K562 (cell line): ENCODE measurements around the gene CCNY. TPM values are rescaled to one million over a fixed set of nuclear protein-coding genes. Genes with fewer than 3 reads are reported as not detected.

ENCODE experiments used
- ATAC-seq: fragments of 200-7000 bp; cut with Tn5 transposase; 3 replicates; pipeline ENCODE4 v1.9.1; 2020; ENCODE audit warnings: moderate library complexity
- BruUV-seq: library from RNA; stranded (reverse); fragments of 400-500 nt; replicated peaks from 2 replicates; lab custom pipeline; 2021; lab: Mats Ljungman, UMichigan
- CTCF ChIA-PET: fragments of 300-600 bp; formaldehyde crosslinking; extraction: SDS; loops from one replicate; lab custom pipeline; 2021; ENCODE audit warnings: low intra/inter-chr PET ratio; lab: Yijun Ruan, JAX
- POLR2A ChIA-PET: fragments of 300-600, 350-650 bp; sonication (Branson Sonifier 250); formaldehyde crosslinking; extraction: SDS; loops from one replicate; lab custom pipeline; 2021; ENCODE audit warnings: antibody characterized with exemption, inconsistent platforms; lab: Yijun Ruan, JAX
- DNase-seq, 4 experiments: peaks; one replicate each; pipeline versions ENCODE4 v3.0.0 to v3.0.0-alpha.2; 2011 to 2018; ENCODE audit warnings: low spot score in 3 of 4, mixed read lengths in 3 of 4; ENCODE audit errors: extremely low read depth in 1 of 4
- FAIRE-seq: peaks from 2 replicates; lab custom pipeline; 2011; peaks lifted over from hg19 to GRCh38; lab: Jason Lieb, UNC
- H2AFZ ChIP-seq: 2 replicates; pipeline ENCODE4 v1.6.0; 2011; ENCODE audit warnings: low read depth, low read length, control low read depth, inconsistent platforms
- H3K27ac ChIP-seq: fragments of 200-600 bp; 3 replicates; pipeline ENCODE4 v1.8.0; 2011; ENCODE audit warnings: low read depth, mild to moderate bottlenecking, control low read depth, inconsistent platforms, low read length, moderate library complexity, mixed read lengths; ENCODE audit errors: extremely low read depth
- H3K27me3 ChIP-seq, 2 experiments: fragments of 300-600 bp in 1 of 2; 2 replicates in 1 of 2; 3 replicates in 1 of 2; pipeline versions ENCODE4 v1.6.0 to v1.8.0; 2011; ENCODE audit warnings: inconsistent platforms in 2 of 2, low read length in 2 of 2, mild to moderate bottlenecking in 1 of 2, mixed read lengths in 1 of 2, moderate library complexity in 1 of 2; ENCODE audit not compliant: control insufficient read depth in 2 of 2, insufficient read depth in 2 of 2
- H3K36me3 ChIP-seq: fragments of 300-600 bp; 3 replicates; pipeline ENCODE4 v1.8.0; 2011; ENCODE audit warnings: mild to moderate bottlenecking, low read length, inconsistent platforms; ENCODE audit not compliant: control insufficient read depth, insufficient read depth
- H3K4me1 ChIP-seq, 2 experiments: fragments of 200-600 bp in 1 of 2; replicated peaks in 1 of 2; 2 replicates in 1 of 2; 3 replicates in 1 of 2; pipeline versions ENCODE4 v1.5.1 to v1.8.0; 2011; ENCODE audit warnings: inconsistent platforms in 2 of 2, low read length in 2 of 2, mild to moderate bottlenecking in 1 of 2, mixed read lengths in 1 of 2, moderate library complexity in 1 of 2; ENCODE audit not compliant: control insufficient read depth in 2 of 2, insufficient read depth in 2 of 2
- H3K4me2 ChIP-seq: 2 replicates; pipeline ENCODE4 v1.6.1; 2011; ENCODE audit warnings: low read length, control low read depth, inconsistent platforms, mixed read lengths; ENCODE audit not compliant: insufficient read depth
- H3K4me3 ChIP-seq: fragments of 200-600 bp; sonication (generic), shearing (Covaris generic); 2 replicates; pipeline ENCODE4 v1.5.1; 2016; ENCODE audit warnings: control low read depth, inconsistent platforms
- H3K79me2 ChIP-seq: fragments of 200-600 bp; 3 replicates; pipeline ENCODE4 v1.8.0; 2011; ENCODE audit warnings: low read length, inconsistent platforms; ENCODE audit not compliant: control insufficient read depth, insufficient read depth
- H3K9ac ChIP-seq, 2 experiments: 2 replicates each; pipeline versions ENCODE4 v1.6.0 to v1.6.1; 2011; ENCODE audit warnings: low read depth in 2 of 2, low read length in 2 of 2, control low read depth in 1 of 2, inconsistent platforms in 1 of 2, mild to moderate bottlenecking in 1 of 2, mixed read lengths in 1 of 2; ENCODE audit not compliant: insufficient read depth in 1 of 2
- H3K9me1 ChIP-seq: one replicate; pipeline ENCODE4 v1.6.0; 2011; ENCODE audit warnings: inconsistent platforms, mild to moderate bottlenecking, low read length, moderate library complexity; ENCODE audit not compliant: control insufficient read depth, insufficient read depth
- H3K9me3 ChIP-seq: replicated peaks from 2 replicates; pipeline ENCODE4 v1.5.1; 2011; ENCODE audit warnings: low read depth, low read length, inconsistent platforms; ENCODE audit not compliant: control insufficient read depth, insufficient read depth
- H4K20me1 ChIP-seq: replicated peaks from 2 replicates; pipeline ENCODE4 v1.6.1; 2011; ENCODE audit warnings: low read length, inconsistent platforms, mixed read lengths; ENCODE audit not compliant: control insufficient read depth, insufficient read depth
- ARID1B ChIP-seq: fragments of 450-650 bp; IDR thresholded peaks from 2 replicates; pipeline ENCODE4 v1.6.1; 2016; ENCODE audit warnings: antibody characterized with exemption, mild to moderate bottlenecking, inconsistent platforms
- CBFA2T3 ChIP-seq: fragments of 450-650 bp; IDR thresholded peaks from 2 replicates; pipeline ENCODE4 v1.6.1; 2017
- CREM ChIP-seq: IDR thresholded peaks from 2 replicates; pipeline ENCODE4 v1.6.1; 2014; ENCODE audit warnings: antibody characterized with exemption, low read depth
- CTCF ChIP-seq, 3 experiments: IDR thresholded peaks in 2 of 3; conservative IDR thresholded peaks in 1 of 3; 2 replicates each; pipeline ENCODE4 v1.5.1; 2011 to 2012; ENCODE audit warnings: low read length in 3 of 3, mild to moderate bottlenecking in 3 of 3, control low read depth in 2 of 3, improper control_type of control experiment in 1 of 3, inconsistent platforms in 1 of 3, low read depth in 1 of 3, mixed read lengths in 1 of 3, moderate library complexity in 1 of 3; ENCODE audit not compliant: insufficient read depth in 2 of 3
- EP300 ChIP-seq: IDR thresholded peaks from 2 replicates; pipeline ENCODE4 v1.6.1; 2012; ENCODE audit warnings: low read length, improper control_type of control experiment
- KLF16 ChIP-seq: IDR thresholded peaks from 2 replicates; pipeline ENCODE4 v1.6.1; 2016; ENCODE audit warnings: antibody characterized with exemption
- NR2C2 ChIP-seq, 2 experiments: fragments of 200-800 bp in 1 of 2; sonication (Bioruptor generic) in 1 of 2; sonication (generic) in 1 of 2; formaldehyde crosslinking in 1 of 2; IDR thresholded peaks; 2 replicates each; pipeline versions ENCODE4 v1.6.1 to v1.8.0; 2016 to 2022; ENCODE audit warnings: mild to moderate bottlenecking in 1 of 2, missing compliant biosample characterization in 1 of 2, missing genetic modification characterization in 1 of 2, missing genetic modification reagents in 1 of 2
- NUFIP1 ChIP-seq: fragments of 450-650 bp; IDR thresholded peaks from 2 replicates; pipeline ENCODE4 v1.6.1; 2018; ENCODE audit not compliant: partially characterized antibody
- PHF21A ChIP-seq: fragments of 450-650 bp; IDR thresholded peaks from 2 replicates; pipeline ENCODE4 v1.6.1; 2017; ENCODE audit warnings: low read depth, borderline replicate concordance
- PTRF ChIP-seq: fragments of 450-650 bp; IDR thresholded peaks from 2 replicates; pipeline ENCODE4 v1.6.1; 2016; ENCODE audit warnings: mild to moderate bottlenecking, missing genetic modification characterization, missing compliant biosample characterization
- SMARCA4 ChIP-seq: fragments of 450-650 bp; IDR thresholded peaks from 2 replicates; pipeline ENCODE4 v1.6.1; 2016
- SPI1 ChIP-seq: IDR thresholded peaks from 2 replicates; pipeline ENCODE4 v1.6.1; 2011; ENCODE audit warnings: low read depth, low read length, control low read depth, borderline replicate concordance
- TAL1 ChIP-seq: fragments of 450-650 bp; IDR thresholded peaks from 2 replicates; pipeline ENCODE4 v1.6.1; 2016; ENCODE audit warnings: mild to moderate bottlenecking
- TCF3 ChIP-seq: sonication (generic); formaldehyde crosslinking; IDR thresholded peaks from 2 replicates; pipeline ENCODE4 v1.4.0; 2020; ENCODE audit warnings: mild to moderate bottlenecking, missing genetic modification reagents
- WGBS: fragments of 100-300 bp; shearing (Covaris generic); methylation state at CpG from one replicate; pipeline ENCODE4 v1.1.6; 2016; ENCODE audit warnings: low coverage, mixed read lengths; ENCODE audit not compliant: insufficient coverage; ENCODE audit errors: missing lambda C conversion rate; 5-methylcytosine and 5-hydroxymethylcytosine counted together
- in situ Hi-C: fragments of 300-500 bp; cut with MboI; formaldehyde crosslinking; loops from 4 replicates; pipeline ENCODE4 v1.15.0; 2018; ENCODE audit warnings: inconsistent platforms, mixed read lengths
- intact Hi-C: fragments of 100-400 bp; cut with micrococcal nuclease; formaldehyde crosslinking; loops from 2 replicates; pipeline ENCODE4 v1.14.2; 2022
- polyA plus RNA-seq, 8 experiments: library from polyadenylated mRNA; depleted of rRNA in 4 of 8; stranded (reverse) in 5 of 8; unstranded in 3 of 8; fragments of >200 nt; fragmentation: Nextera tagmentation in 2 of 8; fragmentation: Illumina TruSeq in 1 of 8; extraction: Ambion mirVana in 2 of 8; extraction: Trizol in 1 of 8; gene quantifications; 2 replicates each; pipeline versions ENCODE4 v1.2.1 to v1.2.3, GENCODE V29; 2011 to 2014; ENCODE audit warnings: inconsistent platforms in 1 of 8, missing spikeins in 1 of 8
- total RNA-seq, 7 experiments: library from RNA; depleted of rRNA in 6 of 7; stranded (reverse); fragments of >200 nt in 6 of 7; fragmentation: Illumina TruSeq in 2 of 7; extraction: Trizol in 2 of 7; gene quantifications; 2 replicates each; pipeline versions ENCODE4 v1.2.1 to v1.2.3, GENCODE V29; 2011 to 2021; ENCODE audit warnings: low replicate concordance in 1 of 7

CCNY gene
- total and polyA plus RNA-seq, 9 of the 15 experiments (the other 6 are each of a cell fraction or from before 2014, with no cell fraction given), result 8.4 to 109 (median 38.6) TPM

- Histone ChIP-seq H3K4me2 (no peak overlapping the region), H3K27me3 (peaks cover 5 to 24% of the 10 kb centered on the region in 2 experiments; a peak in 4 of 5 replicates), H3K27ac (no peak overlapping the region), H3K9me3 (no peaks in the 10 kb centered on the region), H3K9ac (no peak overlapping the region), H3K9me1 (no peaks in the 10 kb centered on the region), H3K4me1 (peaks cover 0 to 2% of the 10 kb centered on the region in 2 experiments; a peak in 2 of 5 replicates), H3K79me2 (no peaks in the 10 kb centered on the region), H4K20me1 (no peaks in the 10 kb centered on the region), H3K36me3 (no peaks in the 10 kb centered on the region), H2AFZ (no peak overlapping the region), H3K4me3 (no peak overlapping the region)
- FAIRE-seq, result peak; percentile 11
- ChIA-PET CTCF (no interaction called here), POLR2A (interaction anchor here (0.5 kb wide), 1 partner anchor 12 kb away, joined by 3 read pairs; no protein-coding TSS in a partner anchor)
- 0% methylated on average over 2 of the region's 2 CpGs for WGBS
- no TSS peak for BruUV-seq
- DNase-seq, result no peak
- ATAC-seq, result no peak
- in situ Hi-C loops (no loop called here), intact Hi-C loops (loop anchor here (10.0 kb wide), 1 partner anchor 475 kb away; the partner anchor contains the start of gene CREM)
- TF ChIP-seq NUFIP1 (no peak), CTCF (IDR thresholded peaks at IDR 0.05 in 2 of 3, conservative IDR thresholded peaks at IDR 0.05 in 1 of 3; ENCODE audit: insufficient read depth in 2 of 3, low read depth in 1 of 3, low read length in 3 of 3) (peak; percentile 17 to 36 (median 19); a peak in 2 of 6 replicates)
Observed at GRCh38 chr10:35600193-35600592, 263.9 kb downstream of the CCNY start.

GRCh38 chr10:35605191-35605590 lies 268.9 kb downstream of the CCNY start, which contains the start of gene GJD4:
Gene GJD4, plus strand, starts transcription at chr10:35605341. Its CDS starts 227 bp downstream, at chr10:35605568.
- Histone ChIP-seq H3K4me1 (peaks cover 4 to 11% of the 10 kb centered on the region in 2 experiments; a peak in 3 of 5 replicates), H3K27me3 (peaks cover 8 to 36% of the 10 kb centered on the region in 2 experiments), H2AFZ (no peak within 1 kb of the TSS), H3K27ac (no peak within 1 kb of the TSS), H3K9ac (no peak within 1 kb of the TSS), H3K4me3 (no peak within 1 kb of the TSS), H3K36me3 (no peaks in the 10 kb centered on the region), H3K79me2 (no peaks in the 10 kb centered on the region), H4K20me1 (no peaks in the 10 kb centered on the region), H3K4me2 (no peak within 1 kb of the TSS), H3K9me1 (no peaks in the 10 kb centered on the region), H3K9me3 (no peaks in the 10 kb centered on the region)
- DNase-seq (peak in 3 of 4 experiments; percentile 16 to 53 (median 34)), FAIRE-seq (peak; percentile 54), ATAC-seq (peak; percentile 84)
- ChIA-PET CTCF (no interaction called here), POLR2A (no interaction called here)
- in situ Hi-C loops (no loop called here), intact Hi-C loops (loop anchor here (10.0 kb wide), 1 partner anchor 480 kb away; the partner anchor contains the start of gene CREM)
- no TSS peak for BruUV-seq
- 0% methylated on average over 8 of the region's 8 CpGs for WGBS
- no peak for TF ChIP-seq PTRF
- TF ChIP-seq CBFA2T3, result peak; percentile 54
- peak; percentile 54 for TF ChIP-seq TAL1
- no peak for TF ChIP-seq EP300
- peak; percentile 73 for TF ChIP-seq TCF3 (CRISPR knock-in tag)
- 0 out of 2 replicates have a peak, but pooled peaks have one; percentile 13 for TF ChIP-seq SMARCA4
- TF ChIP-seq PHF21A, result no peak
- TF ChIP-seq CREM, result no peak
- TF ChIP-seq NR2C2 (CRISPR knock-in tag; IDR thresholded peaks at IDR 0.05), result no peak
- TF ChIP-seq NR2C2 (tag; IDR thresholded peaks at IDR 0.05), result no peak
- TF ChIP-seq KLF16, result no peak
- peak; percentile 66 for TF ChIP-seq ARID1B
- TF ChIP-seq SPI1, result no peak
